ENCODE measurements around the gene SETD2.

Gene SETD2

GRCh38 chr3:47016086-47016933 is 147.6 kb downstream of the SETD2 start:
- no peak for ATAC-seq (replicated peaks)
- no peaks in the 10 kb centered on the region for H3K9me3 Mint-ChIP-seq
- H3K4me3 Mint-ChIP-seq = peak overlapping the region; percentile 42 to 48
- H3K27ac Mint-ChIP-seq = peak overlapping the region; percentile 91 to 95
- peaks cover 37 to 41% of the 10 kb centered on the region in 2 donors for H3K4me1 Mint-ChIP-seq (ENCODE audit: low read depth in 2 of 2)
- H3K27me3 Mint-ChIP-seq = no peaks in the 10 kb centered on the region
- peaks cover 43% of the 10 kb centered on the region for H3K36me3 Mint-ChIP-seq (ENCODE audit: insufficient read depth)
- DNase-seq = no peak

GRCh38 chr3:47015151-47015550 is 148.8 kb downstream of the SETD2 start:
- ATAC-seq (replicated peaks) (no peak), DNase-seq (no peak)
- Mint-ChIP-seq H3K4me1 (ENCODE audit: low read depth in 2 of 2) (peaks cover 40 to 42% of the 10 kb centered on the region in 2 donors), H3K36me3 (ENCODE audit: insufficient read depth) (peaks cover 43% of the 10 kb centered on the region), H3K4me3 (no peak overlapping the region), H3K9me3 (no peaks in the 10 kb centered on the region), H3K27ac (peak overlapping the region in 1 of 2 donors; percentile 83), H3K27me3 (no peaks in the 10 kb centered on the region)

GRCh38 chr3:47014036-47014435 is 149.9 kb downstream of the SETD2 start:
- DNase-seq (no peak), ATAC-seq (replicated peaks) (no peak)
- Mint-ChIP-seq H3K9me3 (no peaks in the 10 kb centered on the region), H3K36me3 (ENCODE audit: insufficient read depth) (peaks cover 44% of the 10 kb centered on the region), H3K4me3 (no peak overlapping the region), H3K4me1 (ENCODE audit: low read depth in 2 of 2) (peaks cover 29 to 42% of the 10 kb centered on the region in 2 donors), H3K27ac (peak overlapping the region in 1 of 2 donors; percentile 89), H3K27me3 (no peaks in the 10 kb centered on the region)

- ATAC-seq (replicated peaks) (no peak), DNase-seq (no peak)
- Mint-ChIP-seq H3K36me3 (ENCODE audit: insufficient read depth) (peaks cover 39% of the 10 kb centered on the region), H3K9me3 (no peaks in the 10 kb centered on the region), H3K4me3 (no peak overlapping the region), H3K4me1 (ENCODE audit: low read depth in 2 of 2) (peaks cover 21 to 37% of the 10 kb centered on the region in 2 donors), H3K27ac (peak overlapping the region; percentile 83 to 89), H3K27me3 (no peaks in the 10 kb centered on the region)
These were observed 150.7 kb downstream of the SETD2 start for GRCh38 chr3:47013231-47013630.

DNA sequence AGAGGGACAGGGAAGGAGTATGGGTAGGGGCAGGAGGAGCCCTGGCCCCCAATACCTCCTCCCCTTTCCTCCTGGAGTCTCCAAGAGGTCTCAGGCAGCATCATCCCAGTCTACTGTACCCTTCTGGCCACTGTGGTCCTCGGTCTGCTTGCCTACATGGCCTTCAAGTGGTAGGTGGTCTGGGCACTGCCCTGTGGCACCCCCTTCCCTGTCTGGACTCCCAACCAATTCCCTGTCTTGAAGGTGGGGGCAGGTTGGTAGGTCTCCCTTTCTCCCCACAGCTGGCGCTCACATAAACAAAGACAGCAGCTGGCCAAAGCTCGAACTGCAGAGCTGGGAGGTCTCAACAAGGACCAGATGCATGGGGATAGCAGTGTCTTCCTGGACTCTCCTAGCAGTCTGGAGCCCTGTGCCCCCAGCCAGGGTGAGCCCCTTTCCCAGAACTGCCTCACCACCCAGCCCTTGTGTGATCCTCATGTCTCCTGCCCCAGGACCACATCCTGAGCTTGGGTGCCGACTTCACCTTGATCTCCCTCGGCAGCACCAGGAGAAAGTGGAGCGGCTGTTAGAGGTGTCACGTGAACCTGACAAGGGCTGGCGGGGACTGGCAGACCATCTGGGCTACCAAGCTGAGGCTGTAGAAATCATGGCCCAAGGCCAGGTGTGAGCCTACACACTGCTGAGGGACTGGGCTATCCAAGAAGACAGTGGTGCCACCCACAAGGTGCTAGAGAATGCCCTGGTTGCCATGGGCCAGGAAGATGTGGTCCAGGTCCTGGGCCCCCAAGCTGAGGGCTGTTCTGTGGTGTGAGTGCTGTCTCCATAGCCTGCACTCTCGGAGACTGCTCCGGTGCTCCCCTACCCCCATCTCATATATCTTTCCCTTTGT is 151.3 kb downstream of the SETD2 start:
- H3K27ac Mint-ChIP-seq = peak overlapping the region; percentile 83 to 89
- no peaks in the 10 kb centered on the region for H3K9me3 Mint-ChIP-seq
- H3K4me3 Mint-ChIP-seq = no peak overlapping the region
- ATAC-seq (replicated peaks) = no peak
- no peak for DNase-seq
- peaks cover 15 to 33% of the 10 kb centered on the region in 2 donors for H3K4me1 Mint-ChIP-seq (ENCODE audit: low read depth in 2 of 2)
- peaks cover 46% of the 10 kb centered on the region for H3K36me3 Mint-ChIP-seq (ENCODE audit: insufficient read depth)
- H3K27me3 Mint-ChIP-seq = no peaks in the 10 kb centered on the region

- Mint-ChIP-seq H3K36me3 (ENCODE audit: insufficient read depth) (peaks cover 47% of the 10 kb centered on the region), H3K4me3 (peak overlapping the region in 1 of 2 donors; percentile 46), H3K9me3 (no peaks in the 10 kb centered on the region), H3K27ac (peak overlapping the region; percentile 83 to 89), H3K27me3 (no peaks in the 10 kb centered on the region), H3K4me1 (ENCODE audit: low read depth in 2 of 2) (peaks cover 4 to 20% of the 10 kb centered on the region in 2 donors)
- DNase-seq (no peak), ATAC-seq (replicated peaks) (no peak)
These were observed 152.5 kb downstream of the SETD2 start for GRCh38 chr3:47011371-47011770.

- Mint-ChIP-seq H3K27me3 (no peaks in the 10 kb centered on the region), H3K36me3 (ENCODE audit: insufficient read depth) (peaks cover 47% of the 10 kb centered on the region), H3K27ac (peak overlapping the region; percentile 83 to 89), H3K9me3 (no peaks in the 10 kb centered on the region), H3K4me1 (ENCODE audit: low read depth in 2 of 2) (peaks cover 0 to 21% of the 10 kb centered on the region in 2 donors), H3K4me3 (peak overlapping the region in 1 of 2 donors; percentile 66)
- no peak for ATAC-seq (replicated peaks)
- no peak for DNase-seq
These were observed 153.0 kb downstream of the SETD2 start for GRCh38 chr3:47010910-47011309.

DNA sequence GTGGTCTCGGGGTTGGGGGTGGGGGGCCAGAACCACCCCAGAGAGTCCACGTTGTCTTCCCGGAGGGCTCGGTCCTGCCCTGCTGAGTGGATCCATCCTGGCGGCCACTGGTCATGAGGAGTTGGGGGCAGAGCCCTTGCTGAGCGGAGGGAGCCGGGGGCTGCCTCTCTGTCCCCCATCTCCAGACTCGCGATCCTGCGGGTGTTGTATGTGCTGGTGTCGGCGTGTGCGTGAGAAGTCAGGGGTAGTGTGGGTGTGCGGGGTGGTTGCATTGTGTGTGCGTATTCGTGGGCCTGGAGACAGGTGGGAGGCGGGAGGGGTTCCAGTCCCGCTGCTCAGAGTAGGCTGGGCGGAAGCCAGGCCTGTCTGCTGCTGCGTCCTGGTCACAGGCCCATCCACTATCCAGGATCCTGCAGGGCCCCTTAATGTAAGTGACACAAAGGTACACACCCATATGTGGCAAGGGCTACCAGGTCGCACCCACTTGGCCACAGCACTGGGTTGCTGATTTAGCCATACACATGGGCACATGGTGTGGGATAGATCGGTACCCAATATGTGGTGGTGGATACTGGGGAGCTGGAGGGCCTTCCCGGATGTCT is 153.7 kb downstream of the SETD2 start:
- DNase-seq = no peak
- no peak for ATAC-seq (replicated peaks)
- no peaks in the 10 kb centered on the region for H3K27me3 Mint-ChIP-seq
- H3K27ac Mint-ChIP-seq = peak overlapping the region; percentile 83 to 89
- no peaks in the 10 kb centered on the region for H3K9me3 Mint-ChIP-seq
- peaks cover 0 to 18% of the 10 kb centered on the region in 2 donors for H3K4me1 Mint-ChIP-seq (ENCODE audit: low read depth in 2 of 2)
- peaks cover 46% of the 10 kb centered on the region for H3K36me3 Mint-ChIP-seq (ENCODE audit: insufficient read depth)
- H3K4me3 Mint-ChIP-seq = peak overlapping the region; percentile 31 to 66

DNA sequence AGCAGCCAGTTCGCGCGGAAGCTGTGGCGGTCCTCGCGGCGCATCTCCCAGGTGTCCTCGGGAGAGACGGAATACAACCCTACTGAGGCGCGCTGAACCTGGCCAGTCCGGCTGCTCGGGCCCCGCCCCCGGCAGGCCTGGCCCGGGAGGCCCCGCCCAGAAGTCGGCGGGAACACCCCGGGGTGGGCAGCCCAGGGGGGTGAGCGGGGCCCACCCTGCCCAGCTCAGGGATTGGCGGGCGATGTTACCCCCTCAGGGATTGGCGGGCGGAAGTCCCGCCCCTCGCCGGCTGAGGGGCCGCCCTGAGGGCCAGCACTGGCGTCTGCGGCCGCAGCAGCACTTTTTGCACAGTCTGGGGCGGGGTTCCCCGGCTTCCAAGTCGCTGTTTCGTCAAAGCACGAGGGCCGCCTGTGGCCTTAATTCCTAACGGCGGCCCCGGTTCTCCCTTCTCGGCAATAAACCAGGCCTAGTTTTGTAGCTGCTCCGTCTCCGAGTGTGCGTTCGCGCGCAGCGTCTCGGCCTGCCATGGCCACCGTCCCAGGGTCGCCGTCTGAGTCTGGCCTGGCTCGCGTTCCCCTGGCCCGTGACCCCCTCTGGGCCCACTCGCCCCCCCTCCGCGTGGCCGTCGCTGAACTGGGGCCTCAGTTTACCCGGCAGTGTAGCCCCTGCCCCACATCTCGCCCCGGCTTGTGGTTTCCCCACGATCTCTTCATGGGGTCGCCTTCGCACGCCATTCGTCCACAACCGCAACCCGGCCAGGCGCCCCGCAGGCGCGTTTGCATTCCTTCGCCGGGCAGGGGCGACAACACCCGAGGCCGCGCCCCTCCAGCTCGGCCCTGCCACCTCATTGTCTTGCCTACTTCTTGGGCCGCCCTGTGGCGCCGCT is 154.4 kb downstream of the SETD2 start:
- ATAC-seq (replicated peaks) (peak; percentile 93), DNase-seq (peak; percentile 35 to 71 (median 66))
- Mint-ChIP-seq H3K27ac (peak overlapping the region; percentile 83 to 89), H3K4me3 (peak overlapping the region; percentile 31 to 66), H3K36me3 (ENCODE audit: insufficient read depth) (peaks cover 51% of the 10 kb centered on the region), H3K27me3 (no peaks in the 10 kb centered on the region), H3K9me3 (no peaks in the 10 kb centered on the region), H3K4me1 (ENCODE audit: low read depth in 2 of 2) (peaks cover 0 to 17% of the 10 kb centered on the region in 2 donors)

- peaks cover 56% of the 10 kb centered on the region for H3K36me3 Mint-ChIP-seq (ENCODE audit: insufficient read depth)
- no peaks in the 10 kb centered on the region for H3K9me3 Mint-ChIP-seq
- H3K27me3 Mint-ChIP-seq = no peaks in the 10 kb centered on the region
- peaks cover 0 to 15% of the 10 kb centered on the region in 2 donors for H3K4me1 Mint-ChIP-seq (ENCODE audit: low read depth in 2 of 2)
- no peak for ATAC-seq (replicated peaks)
- H3K27ac Mint-ChIP-seq = peak overlapping the region in 1 of 2 donors; percentile 23
- no peak overlapping the region for H3K4me3 Mint-ChIP-seq
- DNase-seq = no peak
These were observed 155.1 kb downstream of the SETD2 start for GRCh38 chr3:47008851-47009224.

GRCh38 chr3:47008234-47008796 is 155.6 kb downstream of the SETD2 start:
- peak overlapping the region in 1 of 2 donors; percentile 23 for H3K27ac Mint-ChIP-seq
- H3K27me3 Mint-ChIP-seq = no peaks in the 10 kb centered on the region
- no peak overlapping the region for H3K4me3 Mint-ChIP-seq
- H3K9me3 Mint-ChIP-seq = no peaks in the 10 kb centered on the region
- peaks cover 0 to 13% of the 10 kb centered on the region in 2 donors for H3K4me1 Mint-ChIP-seq (ENCODE audit: low read depth in 2 of 2)
- peaks cover 62% of the 10 kb centered on the region for H3K36me3 Mint-ChIP-seq (ENCODE audit: insufficient read depth)
- no peak for DNase-seq
- no peak for ATAC-seq (replicated peaks)

- DNase-seq (no peak), ATAC-seq (replicated peaks) (no peak)
- Mint-ChIP-seq H3K36me3 (ENCODE audit: insufficient read depth) (peaks cover 66% of the 10 kb centered on the region), H3K27ac (peak overlapping the region in 1 of 2 donors; percentile 62), H3K4me3 (no peak overlapping the region), H3K9me3 (no peaks in the 10 kb centered on the region), H3K27me3 (no peaks in the 10 kb centered on the region), H3K4me1 (ENCODE audit: low read depth in 2 of 2) (peaks cover 0 to 13% of the 10 kb centered on the region in 2 donors)
These were observed 156.3 kb downstream of the SETD2 start for GRCh38 chr3:47007482-47008233.

Data from effector memory CD8-positive, alpha-beta T cell (primary cell).